Thyroid gland (tissue), 4 donors: ENCODE results near the gene NREP. TPM values are rescaled to one million over a fixed set of nuclear protein-coding genes. Genes with fewer than 3 reads are reported as not detected.

ENCODE experiments used
- DNase-seq, 2 donors: peaks; one replicate each; pipeline ENCODE4 v3.0.0-alpha.2; 2019
- H3K27ac ChIP-seq, 3 donors: fragments of 200-600 bp; sonication (generic); 1 replicate in 2 of 3; 2 replicates in 1 of 3; pipeline ENCODE4 v1.5.1; 2016 to 2019; ENCODE audit warnings: mild to moderate bottlenecking in 1 of 3, moderate library complexity in 1 of 3
- H3K27me3 ChIP-seq: fragments of 200-600 bp; sonication (generic); one replicate; pipeline ENCODE4 v1.5.1; 2019
- H3K36me3 ChIP-seq, 2 donors: fragments of 200-600 bp; sonication (generic); one replicate each; pipeline ENCODE4 v1.5.1; 2016 to 2019
- H3K4me1 ChIP-seq, 2 donors: fragments of 200-600 bp; sonication (generic); one replicate each; pipeline ENCODE4 v1.5.1; 2017 to 2019
- H3K4me3 ChIP-seq, 3 donors: fragments of 200-600 bp; sonication (generic); replicated peaks in 1 of 3; 1 replicate in 2 of 3; 2 replicates in 1 of 3; pipeline ENCODE4 v1.5.1; 2016; ENCODE audit warnings: mild to moderate bottlenecking in 1 of 3
- H3K9me3 ChIP-seq: fragments of 200-600 bp; sonication (generic); one replicate; pipeline ENCODE4 v1.5.1; 2017
- POLR2A ChIP-seq, 2 donors: fragments of 450-650 bp; IDR thresholded peaks; one replicate each; pipeline ENCODE4 v1.6.1; 2017; ENCODE audit warnings: antibody characterized with exemption in 2 of 2, mild to moderate bottlenecking in 2 of 2, moderate library complexity in 1 of 2
- WGBS, 2 donors: methylation state at CpG; one replicate each; pipeline ENCODE4 v1.1.5; 2017; 5-methylcytosine and 5-hydroxymethylcytosine counted together
- intact Hi-C: fragments of 100-400 bp; cut with DNase I; formaldehyde crosslinking; loops from one replicate; pipeline ENCODE4 v1.15.1; 2023
- total RNA-seq, 4 donors: library from RNA; depleted of rRNA; stranded (reverse); fragments of >200 nt; gene quantifications; one replicate each; pipeline ENCODE4 v1.2.3, GENCODE V29; 2016
- TF ChIP-seq, protein P1 (sequence below), 6 experiments: fragments of 200-600 bp in 3 of 6; fragments of 450-650 bp in 3 of 6; sonication (generic) in 3 of 6; IDR thresholded peaks; one replicate each; pipeline ENCODE4 v1.5.1; 2016 to 2019; ENCODE audit warnings: antibody characterized with exemption in 6 of 6, mild to moderate bottlenecking in 2 of 6, inconsistent platforms in 1 of 6, moderate library complexity in 1 of 6

Gene NREP
- total RNA-seq, 4 donors from 2014 or later: 4.4 to 20.6 (median 11.1) TPM

DNA sequence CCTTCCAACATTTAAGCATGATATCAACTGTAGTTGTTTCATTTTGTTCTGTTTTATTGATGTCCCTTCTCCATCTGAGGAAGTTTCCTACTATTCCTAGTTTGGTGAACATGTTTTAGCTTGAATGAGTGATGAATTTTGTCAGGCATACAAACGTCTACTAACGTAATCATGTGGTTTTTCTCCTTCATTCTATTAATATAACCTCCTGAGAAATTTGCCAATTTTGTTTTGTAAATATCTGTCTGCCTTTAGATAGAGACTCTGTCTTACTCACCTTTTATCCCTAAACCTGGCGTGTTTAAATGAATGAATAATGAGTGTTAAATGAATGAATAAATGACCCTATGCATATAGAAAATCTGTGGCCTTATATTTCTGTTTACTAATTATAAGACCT, 26.5 kb upstream of the NREP start:
- TF ChIP-seq, protein P1, sequence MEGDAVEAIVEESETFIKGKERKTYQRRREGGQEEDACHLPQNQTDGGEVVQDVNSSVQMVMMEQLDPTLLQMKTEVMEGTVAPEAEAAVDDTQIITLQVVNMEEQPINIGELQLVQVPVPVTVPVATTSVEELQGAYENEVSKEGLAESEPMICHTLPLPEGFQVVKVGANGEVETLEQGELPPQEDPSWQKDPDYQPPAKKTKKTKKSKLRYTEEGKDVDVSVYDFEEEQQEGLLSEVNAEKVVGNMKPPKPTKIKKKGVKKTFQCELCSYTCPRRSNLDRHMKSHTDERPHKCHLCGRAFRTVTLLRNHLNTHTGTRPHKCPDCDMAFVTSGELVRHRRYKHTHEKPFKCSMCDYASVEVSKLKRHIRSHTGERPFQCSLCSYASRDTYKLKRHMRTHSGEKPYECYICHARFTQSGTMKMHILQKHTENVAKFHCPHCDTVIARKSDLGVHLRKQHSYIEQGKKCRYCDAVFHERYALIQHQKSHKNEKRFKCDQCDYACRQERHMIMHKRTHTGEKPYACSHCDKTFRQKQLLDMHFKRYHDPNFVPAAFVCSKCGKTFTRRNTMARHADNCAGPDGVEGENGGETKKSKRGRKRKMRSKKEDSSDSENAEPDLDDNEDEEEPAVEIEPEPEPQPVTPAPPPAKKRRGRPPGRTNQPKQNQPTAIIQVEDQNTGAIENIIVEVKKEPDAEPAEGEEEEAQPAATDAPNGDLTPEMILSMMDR (IDR thresholded peaks at IDR 0.05): no peak
- TF ChIP-seq POLR2A (IDR thresholded peaks at IDR 0.05): no peak
- no peaks in the 10 kb centered on the region for H3K27me3 ChIP-seq
- intact Hi-C loops: no loop called here
- H3K4me3 ChIP-seq: no peak overlapping the region
- H3K4me1 ChIP-seq: no peaks in the 10 kb centered on the region
- H3K36me3 ChIP-seq: no peaks in the 10 kb centered on the region
- no peak for DNase-seq
- WGBS, 2 donors: 88 to 90% methylated on average over 3 of the region's 3 CpGs
- H3K9me3 ChIP-seq: no peaks in the 10 kb centered on the region
- no peak overlapping the region for H3K27ac ChIP-seq

DNA sequence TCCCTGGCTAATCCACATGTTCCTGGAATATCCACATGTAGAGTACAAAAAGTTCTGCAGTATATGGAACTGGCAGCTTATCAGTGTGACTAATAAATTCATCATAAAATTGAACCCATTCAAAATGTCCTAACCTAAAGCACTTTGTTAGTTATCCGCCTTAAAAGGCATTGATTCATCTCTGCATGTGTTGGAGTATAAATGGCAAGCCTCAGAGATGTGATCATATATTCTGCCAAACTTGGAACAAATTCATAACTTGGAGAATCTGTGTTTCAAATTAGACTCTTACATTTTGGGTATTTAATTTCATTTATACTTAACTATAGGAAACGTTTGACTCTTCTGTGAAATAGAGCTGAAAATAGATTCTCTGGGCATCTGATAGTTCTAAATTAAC, 25.2 kb upstream of the NREP start:
- TF ChIP-seq POLR2A (IDR thresholded peaks at IDR 0.05): no peak
- TF ChIP-seq, protein P1 (IDR thresholded peaks at IDR 0.05): no peak
- Histone ChIP-seq H3K27me3 (no peaks in the 10 kb centered on the region), H3K36me3 (no peaks in the 10 kb centered on the region), H3K4me3 (no peak overlapping the region), H3K9me3 (no peaks in the 10 kb centered on the region), H3K27ac (no peak overlapping the region), H3K4me1 (no peaks in the 10 kb centered on the region)
- intact Hi-C loops: no loop called here
- DNase-seq: no peak
- WGBS, 2 donors: 83 to 90% methylated on average over 2 of the region's 2 CpGs

DNA sequence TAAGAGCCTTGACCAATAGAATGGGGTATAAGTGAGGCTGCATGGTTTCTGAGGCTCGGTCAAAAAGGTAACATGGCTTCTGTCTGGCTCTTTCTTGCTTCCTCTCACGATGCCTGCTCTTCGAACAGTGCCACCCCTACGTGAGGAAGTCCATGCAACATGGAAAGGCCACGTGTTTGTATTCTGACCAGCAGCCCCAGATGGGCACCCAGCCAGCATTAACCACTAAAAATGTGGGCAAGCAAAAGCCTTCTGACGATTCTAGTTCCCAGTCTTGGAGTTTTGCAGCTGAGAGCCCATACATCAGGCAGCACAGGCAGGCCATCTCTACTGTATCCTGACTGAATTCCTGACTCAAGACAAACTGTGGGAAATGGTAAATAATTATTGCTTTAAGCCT, 24.2 kb upstream of the NREP start:
- TF ChIP-seq, protein P1 (IDR thresholded peaks at IDR 0.05): no peak
- TF ChIP-seq POLR2A (IDR thresholded peaks at IDR 0.05): no peak
- H3K9me3 ChIP-seq: no peaks in the 10 kb centered on the region
- H3K4me1 ChIP-seq: no peaks in the 10 kb centered on the region
- H3K27me3 ChIP-seq: no peaks in the 10 kb centered on the region
- H3K4me3 ChIP-seq: no peak overlapping the region
- intact Hi-C loops: no loop called here
- no peak overlapping the region for H3K27ac ChIP-seq
- no peaks in the 10 kb centered on the region for H3K36me3 ChIP-seq
- 78 to 79% methylated on average over 6 of the region's 6 CpGs for WGBS, 2 donors
- peak; percentile 9 to 10 for DNase-seq

DNA sequence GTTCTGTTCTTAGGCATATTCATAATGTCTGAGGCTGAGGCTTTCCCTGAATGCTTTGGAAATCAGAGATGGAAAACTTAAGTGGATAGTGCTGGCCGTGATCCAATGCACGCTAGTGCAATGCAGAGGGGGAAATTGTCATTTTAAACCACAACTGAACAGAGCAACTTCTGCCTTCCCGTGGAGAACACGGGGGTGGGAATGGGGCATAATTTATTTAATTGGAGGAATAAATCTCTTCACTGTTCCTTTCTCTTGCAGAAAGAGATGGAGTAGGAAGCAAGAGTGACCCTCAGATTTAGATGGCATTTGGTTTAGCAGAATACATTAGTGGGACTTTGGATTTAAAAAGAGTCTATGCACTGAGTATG, 22.9 kb upstream of the NREP start:
- no peaks in the 10 kb centered on the region for H3K9me3 ChIP-seq
- DNase-seq: peak; percentile 25 to 38
- H3K4me3 ChIP-seq: no peak overlapping the region
- H3K36me3 ChIP-seq: no peaks in the 10 kb centered on the region
- H3K27ac ChIP-seq: no peak overlapping the region
- TF ChIP-seq POLR2A (IDR thresholded peaks at IDR 0.05): no peak
- TF ChIP-seq, protein P1 (IDR thresholded peaks at IDR 0.05): no peak
- intact Hi-C loops: no loop called here
- peaks cover 0 to 3% of the 10 kb centered on the region in 2 donors for H3K4me1 ChIP-seq
- H3K27me3 ChIP-seq: no peaks in the 10 kb centered on the region
- 5 to 6% methylated on average over 4 of the region's 4 CpGs for WGBS, 2 donors

DNA sequence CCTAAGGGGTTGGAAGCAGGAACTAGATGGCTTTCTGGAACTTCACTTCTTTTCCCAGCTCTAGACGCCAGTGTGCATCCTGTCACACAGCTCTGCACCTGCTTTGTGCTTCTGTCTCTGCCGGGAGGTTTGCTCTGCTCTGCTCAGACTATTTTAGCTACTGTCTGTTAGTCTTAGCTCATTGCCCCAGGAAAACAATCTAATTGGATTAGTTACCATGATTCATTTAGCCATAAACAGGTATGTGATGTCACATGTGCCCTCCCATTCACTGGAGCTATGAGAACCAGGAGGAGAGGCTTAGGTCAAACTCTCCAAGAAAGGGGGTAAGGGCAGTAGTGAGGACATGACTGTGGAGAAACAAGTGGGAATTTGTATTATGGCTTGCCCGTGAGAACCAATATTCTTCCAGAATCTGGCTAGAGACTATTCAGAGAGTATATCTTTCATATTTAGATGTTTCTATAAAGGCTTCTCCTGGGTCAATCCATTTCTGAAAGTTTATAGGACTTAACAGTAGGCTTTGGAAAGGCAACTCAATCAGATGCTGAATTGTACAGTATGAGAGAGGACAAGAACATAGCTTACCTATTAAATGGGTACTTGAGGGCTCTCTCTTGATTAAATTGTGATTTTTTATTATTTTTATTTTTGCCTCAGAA, 22.4 kb upstream of the NREP start:
- TF ChIP-seq, protein P1 (IDR thresholded peaks at IDR 0.05): no peak
- no peak for TF ChIP-seq POLR2A (IDR thresholded peaks at IDR 0.05)
- Histone ChIP-seq H3K4me1 (peaks cover 0 to 8% of the 10 kb centered on the region in 2 donors), H3K9me3 (no peaks in the 10 kb centered on the region), H3K4me3 (no peak overlapping the region), H3K27me3 (no peaks in the 10 kb centered on the region), H3K36me3 (no peaks in the 10 kb centered on the region), H3K27ac (no peak overlapping the region)
- intact Hi-C loops: no loop called here
- 66 to 75% methylated on average over 3 of the region's 3 CpGs for WGBS, 2 donors
- DNase-seq: no peak
